OCI-LY1 (cell line): ENCODE measurements around the gene PTPRR.

Experiments used
- CTCF ChIP-seq: fragments of 200-600 bp; sonication (generic), shearing (Covaris generic); IDR thresholded peaks from 2 replicates; pipeline ENCODE4 v1.5.1; 2017; ENCODE audit warnings: mild to moderate bottlenecking, antibody characterized with exemption, low read length, moderate library complexity, mixed read lengths
- EZH2 ChIP-seq: fragments of 200-600 bp; sonication (generic), shearing (Covaris generic); IDR thresholded peaks from 2 replicates; pipeline ENCODE4 v1.8.0; 2017; ENCODE audit warnings: borderline replicate concordance, mixed run types, mild to moderate bottlenecking, antibody characterized with exemption, low read length, moderate library complexity, mixed read lengths

- TF ChIP-seq CTCF (no peak), EZH2 (no peak)
Measured at GRCh38 chr12:70618371-70618770, 302.2 kb downstream of the PTPRR start.
